Endodermal cell (in vitro differentiated cells): ENCODE data around the gene RYR2. TPM values are rescaled to one million over a fixed set of nuclear protein-coding genes. Genes with fewer than 3 reads are reported as not detected.

Experiments used
- DNase-seq: peaks from one replicate; pipeline ENCODE4 v3.0.0-alpha.2; 2017
- H3K27ac ChIP-seq: 2 replicates; pipeline ENCODE4 v1.5.1; 2013; ENCODE audit warnings: mild to moderate bottlenecking, low read depth, low read length, moderate library complexity
- H3K27me3 ChIP-seq: 2 replicates; pipeline ENCODE4 v1.6.1; 2013; ENCODE audit warnings: mild to moderate bottlenecking, low read length, moderate library complexity; ENCODE audit not compliant: insufficient read depth, control insufficient read depth, poor library complexity, severe bottlenecking
- H3K36me3 ChIP-seq: 2 replicates; pipeline ENCODE4 v1.7.0; 2013; ENCODE audit warnings: mild to moderate bottlenecking, low read length, moderate library complexity; ENCODE audit not compliant: control insufficient read depth, insufficient read depth
- H3K4me1 ChIP-seq: one replicate; pipeline ENCODE4 v1.7.0; 2013; ENCODE audit warnings: low read length; ENCODE audit not compliant: control insufficient read depth, insufficient read depth
- H3K4me3 ChIP-seq: 2 replicates; pipeline ENCODE4 v1.5.1; 2013; ENCODE audit warnings: mild to moderate bottlenecking, low read length, moderate library complexity
- H3K9ac ChIP-seq: 2 replicates; pipeline ENCODE4 v1.6.1; 2013; ENCODE audit warnings: mild to moderate bottlenecking, low read length, moderate library complexity; ENCODE audit not compliant: poor library complexity, severe bottlenecking; ENCODE audit errors: extremely low read depth
- H3K9me3 ChIP-seq: 2 replicates; pipeline ENCODE4 v1.6.1; 2013; ENCODE audit warnings: mild to moderate bottlenecking, low read length, moderate library complexity; ENCODE audit not compliant: control insufficient read depth
- H3K27ac Mint-ChIP-seq: 2 replicates; pipeline ENCODE4 v1.8.0; 2020; ENCODE audit warnings: mixed read lengths
- H3K27me3 Mint-ChIP-seq: 2 replicates; pipeline ENCODE4 v1.8.0; 2021; ENCODE audit warnings: mild to moderate bottlenecking, mixed read lengths; ENCODE audit not compliant: insufficient read depth
- H3K36me3 Mint-ChIP-seq: 2 replicates; pipeline ENCODE4 v1.8.0; 2020; ENCODE audit warnings: low read depth, mixed read lengths
- H3K4me1 Mint-ChIP-seq: 2 replicates; pipeline ENCODE4 v1.8.0; 2020; ENCODE audit warnings: mixed read lengths
- H3K4me3 Mint-ChIP-seq: 2 replicates; pipeline ENCODE4 v1.8.0; 2020; ENCODE audit warnings: mild to moderate bottlenecking, moderate library complexity, mixed read lengths
- H3K9me3 Mint-ChIP-seq: 2 replicates; pipeline ENCODE4 v1.8.0; 2020; ENCODE audit warnings: mild to moderate bottlenecking, mixed read lengths
- CTCF ChIP-seq: fragments of 200-600 bp; sonication (generic); conservative IDR thresholded peaks from 2 replicates; pipeline ENCODE4 v1.5.0; 2021; ENCODE audit warnings: antibody characterized with exemption, mild to moderate bottlenecking
- WGBS, 2 experiments: methylation state at CpG; one replicate each; pipeline versions ENCODE4 v1.1.5 to v1.1.7; 2013; ENCODE audit warnings: missing lambda C conversion rate in 2 of 2, mixed read lengths in 1 of 2; ENCODE audit not compliant: insufficient coverage in 1 of 2, insufficient read length in 1 of 2; 5-methylcytosine and 5-hydroxymethylcytosine counted together
- total RNA-seq, 2 donors: library from RNA; stranded (reverse); fragmentation: NEBNext Ultra II Directional in 1 of 2; extraction: Animal tissue kit (Norgen Biotek cat#: 25700) in 1 of 2; gene quantifications; 2 replicates in 1 of 2; 3 replicates in 1 of 2; pipeline ENCODE4 v1.2.1, GENCODE V29; 2021

RYR2 gene
- total RNA-seq, 2 donors from 2014 or later, result 0.95 to 2.4 TPM

- no peak overlapping the region for H3K9ac ChIP-seq
- H3K27ac Mint-ChIP-seq, result no peak overlapping the region
- H3K36me3 Mint-ChIP-seq, result no peaks in the 10 kb centered on the region
- no peaks in the 10 kb centered on the region for H3K36me3 ChIP-seq
- 94 to 100% methylated on average over 4 to 11 of the region's 11 CpGs for WGBS, 2 experiments
- no peaks in the 10 kb centered on the region for H3K27me3 ChIP-seq
- no peaks in the 10 kb centered on the region for H3K9me3 Mint-ChIP-seq
- no peak overlapping the region for H3K4me3 ChIP-seq
- H3K4me1 ChIP-seq, result no peaks in the 10 kb centered on the region
- no peaks in the 10 kb centered on the region for H3K4me1 Mint-ChIP-seq
- no peak overlapping the region for H3K4me3 Mint-ChIP-seq
- DNase-seq, result no peak
- no peaks in the 10 kb centered on the region for H3K9me3 ChIP-seq
- no peak for TF ChIP-seq CTCF
- no peak overlapping the region for H3K27ac ChIP-seq
- no peaks in the 10 kb centered on the region for H3K27me3 Mint-ChIP-seq
Observed at GRCh38 chr1:236997361-236997760, 44.6 kb upstream of the RYR2 start.

- no peaks in the 10 kb centered on the region for H3K36me3 Mint-ChIP-seq
- WGBS, 2 experiments, result 79 to 81% methylated on average over 8 to 12 of the region's 12 CpGs
- Histone ChIP-seq H3K4me3 (no peak overlapping the region), H3K9ac (no peak overlapping the region), H3K27ac (no peak overlapping the region), H3K4me1 (no peaks in the 10 kb centered on the region), H3K9me3 (no peaks in the 10 kb centered on the region), H3K36me3 (no peaks in the 10 kb centered on the region), H3K27me3 (no peaks in the 10 kb centered on the region)
- H3K4me3 Mint-ChIP-seq, result no peak overlapping the region
- no peaks in the 10 kb centered on the region for H3K9me3 Mint-ChIP-seq
- no peaks in the 10 kb centered on the region for H3K4me1 Mint-ChIP-seq
- H3K27ac Mint-ChIP-seq, result no peak overlapping the region
- peak; percentile 62 for DNase-seq
- H3K27me3 Mint-ChIP-seq, result no peaks in the 10 kb centered on the region
- TF ChIP-seq CTCF, result no peak
Observed at GRCh38 chr1:236997882-236998281, 44.1 kb upstream of the RYR2 start.

- 91% methylated on average over 3 of the region's 3 CpGs; no CpG with 5 or more reads in 1 of the 2 experiments for WGBS, 2 experiments
- H3K4me1 ChIP-seq, result no peaks in the 10 kb centered on the region
- no peak overlapping the region for H3K9ac ChIP-seq
- Mint-ChIP-seq H3K4me3 (no peak overlapping the region), H3K27ac (no peak overlapping the region), H3K4me1 (no peaks in the 10 kb centered on the region), H3K36me3 (no peaks in the 10 kb centered on the region), H3K9me3 (no peaks in the 10 kb centered on the region), H3K27me3 (no peaks in the 10 kb centered on the region)
- no peak for DNase-seq
- no peak for TF ChIP-seq CTCF
- H3K27ac ChIP-seq, result no peak overlapping the region
- H3K36me3 ChIP-seq, result no peaks in the 10 kb centered on the region
- no peak overlapping the region for H3K4me3 ChIP-seq
- no peaks in the 10 kb centered on the region for H3K27me3 ChIP-seq
- H3K9me3 ChIP-seq, result no peaks in the 10 kb centered on the region
Observed at GRCh38 chr1:236998546-236998945, 43.4 kb upstream of the RYR2 start.
